ENCODE results near the gene CAMSAP1. TPM values are rescaled to one million over a fixed set of nuclear protein-coding genes. Genes with fewer than 3 reads are reported as not detected.
A peak's percentile ranks its signal among the peaks of the same experiment; 100 is the strongest.

The CAMSAP1 gene
- total and polyA plus RNA-seq, 4 donors = 41.7 to 58.8 (median 45.0) TPM

- H3K4me1 ChIP-seq (ENCODE audit: control insufficient read depth, insufficient read depth, low read length) = no peaks in the 10 kb centered on the region
- WGBS (ENCODE audit: insufficient coverage) = 90% methylated on average over 1 of the region's 8 CpGs
- H3K36me3 ChIP-seq (ENCODE audit: control insufficient read depth, insufficient read depth, low read length) = peaks cover 33% of the 10 kb centered on the region
- no peaks in the 10 kb centered on the region for H3K27me3 ChIP-seq (ENCODE audit: control insufficient read depth, insufficient read depth, low read length)
- no peak overlapping the region for H3K4me3 ChIP-seq (ENCODE audit: low read depth, low read length)
- H3K27ac ChIP-seq (ENCODE audit: low read depth, low read length) = no peak overlapping the region
- H3K9me3 ChIP-seq (ENCODE audit: control insufficient read depth, insufficient read depth, low read length) = no peaks in the 10 kb centered on the region
- DNase-seq (ENCODE audit: low read depth in 4 of 6, low spot score in 6 of 6) = no peak
These were observed 56.6 kb downstream of the CAMSAP1 start for GRCh38 chr9:135850737-135851136.

- H3K36me3 ChIP-seq (ENCODE audit: control insufficient read depth, insufficient read depth, low read length) = peaks cover 23% of the 10 kb centered on the region
- 24% methylated on average over 6 of the region's 8 CpGs for WGBS (ENCODE audit: insufficient coverage)
These were observed 58.2 kb downstream of the CAMSAP1 start for GRCh38 chr9:135849181-135849580.

GRCh38 chr9:135848341-135849047 lies 58.9 kb downstream of the CAMSAP1 start:
- no peaks in the 10 kb centered on the region for H3K4me1 ChIP-seq (ENCODE audit: control insufficient read depth, insufficient read depth, low read length)
- no peaks in the 10 kb centered on the region for H3K27me3 ChIP-seq (ENCODE audit: control insufficient read depth, insufficient read depth, low read length)
- H3K36me3 ChIP-seq (ENCODE audit: control insufficient read depth, insufficient read depth, low read length) = peaks cover 21% of the 10 kb centered on the region
- no peaks in the 10 kb centered on the region for H3K9me3 ChIP-seq (ENCODE audit: control insufficient read depth, insufficient read depth, low read length)
- H3K27ac ChIP-seq (ENCODE audit: low read depth, low read length) = no peak overlapping the region
- no peak for DNase-seq (ENCODE audit: low read depth in 4 of 6, low spot score in 6 of 6)
- no peak overlapping the region for H3K4me3 ChIP-seq (ENCODE audit: low read depth, low read length)
- 87% methylated on average over 12 of the region's 13 CpGs for WGBS (ENCODE audit: insufficient coverage)

More at GRCh38 chr9:135849181-135849580, 58.2 kb downstream of the CAMSAP1 start:
- peak in 1 of 6 donors; percentile 55 for DNase-seq (ENCODE audit: low read depth in 4 of 6, low spot score in 6 of 6)
- Histone ChIP-seq H3K9me3 (ENCODE audit: control insufficient read depth, insufficient read depth, low read length) (no peaks in the 10 kb centered on the region), H3K27me3 (ENCODE audit: control insufficient read depth, insufficient read depth, low read length) (no peaks in the 10 kb centered on the region), H3K4me1 (ENCODE audit: control insufficient read depth, insufficient read depth, low read length) (no peaks in the 10 kb centered on the region), H3K27ac (ENCODE audit: low read depth, low read length) (no peak overlapping the region), H3K4me3 (ENCODE audit: low read depth, low read length) (no peak overlapping the region)

- Histone ChIP-seq H3K27ac (ENCODE audit: low read depth, low read length) (no peak overlapping the region), H3K27me3 (ENCODE audit: control insufficient read depth, insufficient read depth, low read length) (no peaks in the 10 kb centered on the region), H3K4me1 (ENCODE audit: control insufficient read depth, insufficient read depth, low read length) (no peaks in the 10 kb centered on the region), H3K9me3 (ENCODE audit: control insufficient read depth, insufficient read depth, low read length) (no peaks in the 10 kb centered on the region), H3K4me3 (ENCODE audit: low read depth, low read length) (no peak overlapping the region), H3K36me3 (ENCODE audit: control insufficient read depth, insufficient read depth, low read length) (peaks cover 15% of the 10 kb centered on the region)
- DNase-seq (ENCODE audit: low read depth in 4 of 6, low spot score in 6 of 6) = no peak
- 100% methylated on average over 1 of the region's 1 CpG for WGBS (ENCODE audit: insufficient coverage)
These were observed 59.5 kb downstream of the CAMSAP1 start for GRCh38 chr9:135847833-135848232.

- H3K36me3 ChIP-seq (ENCODE audit: control insufficient read depth, insufficient read depth, low read length) = peaks cover 31% of the 10 kb centered on the region
- H3K9me3 ChIP-seq (ENCODE audit: control insufficient read depth, insufficient read depth, low read length) = no peaks in the 10 kb centered on the region
- H3K27ac ChIP-seq (ENCODE audit: low read depth, low read length) = no peak overlapping the region
- no peaks in the 10 kb centered on the region for H3K4me1 ChIP-seq (ENCODE audit: control insufficient read depth, insufficient read depth, low read length)
- H3K4me3 ChIP-seq (ENCODE audit: low read depth, low read length) = no peak overlapping the region
- no peaks in the 10 kb centered on the region for H3K27me3 ChIP-seq (ENCODE audit: control insufficient read depth, insufficient read depth, low read length)
- DNase-seq (ENCODE audit: low read depth in 4 of 6, low spot score in 6 of 6) = no peak
- WGBS (ENCODE audit: insufficient coverage) = 96% methylated on average over 5 of the region's 7 CpGs
These were observed 66.8 kb downstream of the CAMSAP1 start for GRCh38 chr9:135840539-135840938.

- H3K36me3 ChIP-seq (ENCODE audit: control insufficient read depth, insufficient read depth, low read length) = peaks cover 35% of the 10 kb centered on the region
- H3K27me3 ChIP-seq (ENCODE audit: control insufficient read depth, insufficient read depth, low read length) = no peaks in the 10 kb centered on the region
- no peak overlapping the region for H3K4me3 ChIP-seq (ENCODE audit: low read depth, low read length)
- DNase-seq (ENCODE audit: low read depth in 4 of 6, low spot score in 6 of 6) = no peak
- H3K4me1 ChIP-seq (ENCODE audit: control insufficient read depth, insufficient read depth, low read length) = no peaks in the 10 kb centered on the region
- H3K27ac ChIP-seq (ENCODE audit: low read depth, low read length) = no peak overlapping the region
- WGBS (ENCODE audit: insufficient coverage) = 94% methylated on average over 5 of the region's 9 CpGs
- no peaks in the 10 kb centered on the region for H3K9me3 ChIP-seq (ENCODE audit: control insufficient read depth, insufficient read depth, low read length)
These were observed 67.2 kb downstream of the CAMSAP1 start for GRCh38 chr9:135840107-135840506.

GRCh38 chr9:135839516-135839915 lies 67.8 kb downstream of the CAMSAP1 start:
- no peaks in the 10 kb centered on the region for H3K27me3 ChIP-seq (ENCODE audit: control insufficient read depth, insufficient read depth, low read length)
- H3K9me3 ChIP-seq (ENCODE audit: control insufficient read depth, insufficient read depth, low read length) = no peaks in the 10 kb centered on the region
- H3K4me3 ChIP-seq (ENCODE audit: low read depth, low read length) = no peak overlapping the region
- H3K27ac ChIP-seq (ENCODE audit: low read depth, low read length) = no peak overlapping the region
- no peaks in the 10 kb centered on the region for H3K4me1 ChIP-seq (ENCODE audit: control insufficient read depth, insufficient read depth, low read length)
- peaks cover 39% of the 10 kb centered on the region for H3K36me3 ChIP-seq (ENCODE audit: control insufficient read depth, insufficient read depth, low read length)
- WGBS (ENCODE audit: insufficient coverage) = 98% methylated on average over 11 of the region's 11 CpGs
- no peak for DNase-seq (ENCODE audit: low read depth in 4 of 6, low spot score in 6 of 6)

GRCh38 chr9:135835131-135835530 lies 72.2 kb downstream of the CAMSAP1 start:
- WGBS (ENCODE audit: insufficient coverage) = 94% methylated on average over 10 of the region's 10 CpGs
- no peak overlapping the region for H3K27ac ChIP-seq (ENCODE audit: low read depth, low read length)
- H3K27me3 ChIP-seq (ENCODE audit: control insufficient read depth, insufficient read depth, low read length) = no peaks in the 10 kb centered on the region
- no peaks in the 10 kb centered on the region for H3K9me3 ChIP-seq (ENCODE audit: control insufficient read depth, insufficient read depth, low read length)
- no peaks in the 10 kb centered on the region for H3K4me1 ChIP-seq (ENCODE audit: control insufficient read depth, insufficient read depth, low read length)
- H3K36me3 ChIP-seq (ENCODE audit: control insufficient read depth, insufficient read depth, low read length) = peaks cover 27% of the 10 kb centered on the region
- no peak for DNase-seq (ENCODE audit: low read depth in 4 of 6, low spot score in 6 of 6)
- no peak overlapping the region for H3K4me3 ChIP-seq (ENCODE audit: low read depth, low read length)

GRCh38 chr9:135833864-135834263 lies 73.5 kb downstream of the CAMSAP1 start:
- Histone ChIP-seq H3K27me3 (ENCODE audit: control insufficient read depth, insufficient read depth, low read length) (no peaks in the 10 kb centered on the region), H3K36me3 (ENCODE audit: control insufficient read depth, insufficient read depth, low read length) (peaks cover 23% of the 10 kb centered on the region), H3K27ac (ENCODE audit: low read depth, low read length) (no peak overlapping the region), H3K4me1 (ENCODE audit: control insufficient read depth, insufficient read depth, low read length) (no peaks in the 10 kb centered on the region), H3K4me3 (ENCODE audit: low read depth, low read length) (no peak overlapping the region), H3K9me3 (ENCODE audit: control insufficient read depth, insufficient read depth, low read length) (no peaks in the 10 kb centered on the region)
- DNase-seq (ENCODE audit: low read depth in 4 of 6, low spot score in 6 of 6) = no peak
- WGBS (ENCODE audit: insufficient coverage) = no CpG with 5 or more reads among the region's 3 CpGs

- H3K4me3 ChIP-seq (ENCODE audit: low read depth, low read length) = no peak overlapping the region
- H3K9me3 ChIP-seq (ENCODE audit: control insufficient read depth, insufficient read depth, low read length) = no peaks in the 10 kb centered on the region
- H3K4me1 ChIP-seq (ENCODE audit: control insufficient read depth, insufficient read depth, low read length) = no peaks in the 10 kb centered on the region
- no peak overlapping the region for H3K27ac ChIP-seq (ENCODE audit: low read depth, low read length)
- DNase-seq (ENCODE audit: low read depth in 4 of 6, low spot score in 6 of 6) = no peak
- no peaks in the 10 kb centered on the region for H3K27me3 ChIP-seq (ENCODE audit: control insufficient read depth, insufficient read depth, low read length)
- WGBS (ENCODE audit: insufficient coverage) = no CpG with 5 or more reads among the region's 1 CpG
- H3K36me3 ChIP-seq (ENCODE audit: control insufficient read depth, insufficient read depth, low read length) = peaks cover 28% of the 10 kb centered on the region
These were observed 76.8 kb downstream of the CAMSAP1 start for GRCh38 chr9:135830496-135830895.
